Hematopoietic multipotent progenitor cell treated with erythropoietin and hydrocortisone succinate and interleukin-3 and kit ligand, for 8 days (in vitro differentiated cells): ENCODE data around the gene ERC2.

Source experiments
- DNase-seq: peaks from one replicate; pipeline ENCODE4 v3.0.0-alpha.2; 2015

The ERC2 gene

DNA sequence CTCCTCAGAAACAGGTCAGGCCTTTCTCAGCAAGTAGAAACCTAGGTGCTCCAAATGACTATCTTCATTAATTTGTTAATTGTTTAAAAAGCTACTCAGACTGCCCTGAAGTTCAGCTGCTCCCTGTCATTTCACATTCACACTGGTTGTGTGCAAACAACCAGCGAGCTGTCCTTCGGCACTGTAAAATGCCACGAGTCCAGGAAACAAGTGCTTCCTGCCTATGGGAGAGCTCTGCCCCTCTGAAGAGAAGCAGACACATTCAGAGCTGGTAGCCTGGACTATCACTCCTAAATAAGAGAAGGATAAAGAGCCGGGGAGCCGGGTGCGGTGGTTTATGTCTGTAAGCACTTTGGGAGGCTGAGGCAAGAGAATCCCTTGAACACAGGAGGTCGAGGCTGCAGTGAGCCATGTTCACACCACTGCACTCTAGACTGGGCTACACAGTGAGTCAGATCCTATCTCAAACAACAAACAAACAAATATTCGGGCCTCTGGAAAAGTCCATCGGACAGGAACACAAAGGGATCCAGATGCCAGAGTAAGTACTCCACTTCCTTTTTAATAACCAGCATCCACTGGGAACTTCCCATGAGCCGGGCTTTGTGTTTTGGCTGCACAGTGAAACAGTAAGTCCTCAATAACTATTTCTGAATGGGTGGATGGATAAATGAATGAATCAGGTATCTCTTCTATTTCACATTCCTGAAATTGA, 866.7 kb downstream of the ERC2 start:
- DNase-seq: no peak

DNA sequence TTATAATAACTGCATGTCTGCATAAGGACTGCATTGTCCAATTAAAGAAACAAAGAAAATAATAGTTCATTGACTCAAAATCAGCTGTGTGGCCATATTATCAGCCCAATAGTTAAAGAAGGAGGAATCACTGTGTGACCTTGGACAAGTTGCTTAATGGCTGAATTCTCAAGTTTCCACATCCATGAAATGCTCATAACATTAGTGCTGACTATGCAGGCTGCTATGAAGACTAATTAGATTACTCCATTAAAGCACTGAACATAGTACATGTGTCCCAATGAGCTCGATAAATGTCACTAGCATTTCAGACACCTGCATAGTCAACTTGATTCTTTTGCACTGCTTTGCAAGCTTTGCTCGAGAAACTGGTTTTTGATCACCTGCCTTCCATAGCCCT, 870.0 kb downstream of the ERC2 start:
- no peak for DNase-seq

DNA sequence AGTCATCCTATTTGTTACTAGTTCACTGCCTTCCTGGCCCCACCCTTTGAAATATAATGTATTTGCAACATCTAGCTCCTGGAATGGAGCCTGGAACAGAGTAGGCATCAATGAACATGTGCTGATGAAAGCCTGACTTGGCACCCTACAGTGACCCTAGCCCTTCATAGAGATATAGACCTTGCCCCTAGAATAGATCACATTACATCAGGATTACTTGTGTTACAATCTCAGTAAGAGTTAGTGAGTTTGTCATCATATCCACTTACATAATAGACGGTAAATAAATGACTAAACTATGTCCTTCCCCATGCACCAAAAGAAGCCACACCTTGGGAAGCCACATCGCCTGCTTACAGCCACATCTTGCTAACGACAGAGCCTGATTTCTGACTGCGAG, 870.6 kb downstream of the ERC2 start:
- no peak for DNase-seq

DNA sequence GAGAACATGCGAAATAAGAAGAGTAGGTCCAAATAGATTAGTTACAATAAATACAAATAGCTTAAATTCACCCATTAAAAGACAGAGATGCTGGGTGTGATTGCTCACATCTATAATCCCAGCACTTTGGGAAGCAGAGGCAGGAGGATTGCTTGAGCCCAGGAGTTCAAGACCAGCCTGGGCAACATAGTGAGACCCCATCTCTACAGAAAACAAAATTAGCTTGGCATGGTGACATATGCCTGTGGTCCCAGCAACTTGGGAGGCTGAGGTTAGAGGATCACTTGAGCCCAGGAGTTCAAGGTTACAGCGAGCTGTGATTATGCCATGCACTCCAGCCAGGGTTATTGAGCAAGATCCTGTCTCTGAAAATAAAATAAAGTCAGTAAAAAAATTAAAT, 872.1 kb downstream of the ERC2 start:
- DNase-seq: no peak

DNA sequence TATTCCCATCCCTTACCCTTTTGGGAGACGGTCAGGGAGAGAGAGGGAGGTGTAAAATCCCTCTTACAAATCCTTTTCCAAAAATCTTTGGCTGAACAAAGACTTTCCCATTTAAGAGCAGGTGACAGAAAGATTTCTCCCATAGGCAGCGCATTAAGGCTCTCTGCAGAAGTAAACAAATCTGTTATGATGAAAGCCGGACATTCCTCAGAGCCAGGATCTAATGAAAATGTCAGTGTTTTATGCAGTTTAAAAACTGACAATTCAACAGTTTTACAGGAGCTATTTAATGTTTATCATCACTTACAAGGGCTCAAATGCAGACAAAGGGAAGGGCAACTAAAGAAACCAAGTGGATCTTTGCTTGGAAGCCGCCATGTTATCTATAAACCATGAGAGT, 872.8 kb downstream of the ERC2 start:
- no peak for DNase-seq

DNA sequence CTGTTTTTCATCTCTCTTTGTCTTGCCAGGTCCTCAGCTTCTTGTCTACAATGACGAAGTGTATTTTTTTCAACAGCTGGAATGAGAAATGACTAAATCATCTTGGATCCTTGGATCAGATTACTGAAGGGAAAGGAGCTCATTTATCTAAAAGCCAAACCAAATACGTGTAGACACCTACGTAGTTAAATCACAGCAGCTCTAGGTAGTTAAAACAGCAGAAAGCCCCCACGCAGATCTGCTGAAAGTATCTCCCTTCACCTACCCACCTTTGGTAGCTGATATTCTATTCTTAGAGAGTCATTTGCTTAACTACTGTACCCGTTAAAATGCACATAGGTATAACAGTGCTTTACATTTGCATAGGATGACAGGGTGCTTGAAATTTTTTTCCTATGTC, 875.7 kb downstream of the ERC2 start:
- DNase-seq: no peak

DNA sequence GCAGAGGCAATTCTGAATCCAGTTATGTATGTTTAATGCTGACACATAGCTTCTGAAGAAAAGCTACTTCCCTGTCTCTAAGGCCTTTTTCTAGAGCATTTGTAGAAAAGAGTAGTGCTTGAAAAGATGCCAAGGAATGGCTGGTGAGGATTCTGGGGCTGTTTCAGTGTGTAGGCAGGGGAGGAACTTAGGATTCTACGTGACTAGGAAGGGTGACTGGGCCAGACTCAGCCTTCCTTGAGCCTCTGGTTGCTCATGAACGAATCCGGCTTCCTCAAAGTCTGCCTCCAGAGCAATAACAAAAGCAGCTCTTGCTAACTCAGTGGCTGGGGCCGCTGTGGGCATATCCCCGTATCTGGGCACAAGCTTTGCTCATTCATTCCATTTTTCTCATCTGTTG, 876.4 kb downstream of the ERC2 start:
- no peak for DNase-seq

DNA sequence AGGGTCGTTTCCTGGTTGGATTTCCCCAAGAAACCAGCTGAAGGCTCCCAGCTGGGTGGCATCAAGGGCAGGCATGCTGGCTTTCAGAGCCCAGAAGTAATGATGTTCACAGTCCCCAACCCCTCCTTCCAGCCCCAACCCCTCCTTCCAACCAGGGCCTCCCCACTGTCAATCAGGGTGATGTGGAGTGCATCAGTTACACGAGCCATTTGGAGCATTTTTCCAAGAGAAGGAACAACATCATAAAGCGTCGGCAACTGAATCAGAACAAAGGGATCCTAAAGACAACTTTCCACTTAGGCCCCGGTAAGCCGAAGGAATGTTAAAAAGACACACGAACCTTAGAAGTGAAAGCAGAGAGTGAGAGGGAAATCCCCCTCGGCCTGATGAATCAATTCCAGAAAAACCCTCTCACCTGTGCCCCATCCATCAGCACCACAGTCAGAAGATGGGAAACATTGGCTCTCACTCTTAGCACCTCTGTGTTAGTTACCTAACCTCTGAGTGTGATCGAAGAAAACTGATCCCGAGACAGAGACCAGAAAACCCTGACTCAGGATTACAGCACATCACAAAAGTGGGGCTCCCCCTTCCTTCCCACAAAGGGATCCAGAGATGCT, 880.0 kb downstream of the ERC2 start:
- no peak for DNase-seq

DNA sequence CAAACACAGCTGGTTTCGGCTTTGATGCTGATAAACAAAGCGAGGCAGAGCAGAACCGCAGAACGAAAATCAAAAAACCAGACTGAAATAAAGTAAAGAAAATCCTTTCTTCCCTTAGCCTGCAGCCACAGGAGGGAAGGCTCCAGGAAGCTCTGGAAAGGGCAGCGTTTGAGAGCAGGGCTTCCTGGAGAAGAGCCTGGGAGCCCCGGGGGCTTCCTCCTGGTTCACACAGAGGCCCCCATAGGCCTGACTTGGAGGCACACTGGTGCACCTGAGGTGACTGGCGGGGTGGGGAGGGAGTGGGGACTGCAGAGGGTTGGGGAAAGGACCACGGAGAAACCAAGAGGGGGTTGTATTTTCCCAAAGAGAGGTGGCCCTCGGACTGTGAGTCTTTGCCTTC, 882.4 kb downstream of the ERC2 start:
- DNase-seq: no peak

DNA sequence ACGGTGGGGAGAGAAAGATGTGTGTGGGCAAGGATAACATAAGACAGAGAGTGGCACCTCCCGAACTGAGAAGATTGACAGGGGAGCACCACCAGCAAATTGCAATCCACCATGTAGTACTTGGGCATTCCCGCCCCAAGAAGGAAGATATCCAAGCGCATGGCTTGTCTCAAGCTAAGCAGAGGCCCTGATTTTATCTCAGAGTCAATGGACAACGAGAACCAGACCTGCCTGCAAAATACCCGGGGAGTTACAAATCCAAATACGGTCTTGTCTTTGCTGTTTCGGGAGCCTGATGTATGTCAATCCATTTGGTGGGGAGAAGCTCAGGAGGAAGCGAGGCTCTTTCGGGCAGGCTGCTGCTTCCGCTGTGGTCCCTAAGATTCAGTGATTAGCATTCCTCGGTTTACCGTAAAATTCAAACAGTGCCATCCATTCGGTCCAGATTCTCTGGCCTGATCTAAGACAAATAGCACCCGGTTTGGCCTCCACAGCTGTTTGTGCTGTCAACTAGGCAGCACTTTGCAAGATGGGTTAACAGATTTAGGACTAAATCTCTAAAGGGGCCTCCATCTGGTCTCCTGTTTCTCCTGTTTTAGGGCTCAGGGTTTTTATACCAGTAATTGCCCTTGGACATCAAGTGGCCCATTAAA, 883.4 kb downstream of the ERC2 start:
- no peak for DNase-seq

DNA sequence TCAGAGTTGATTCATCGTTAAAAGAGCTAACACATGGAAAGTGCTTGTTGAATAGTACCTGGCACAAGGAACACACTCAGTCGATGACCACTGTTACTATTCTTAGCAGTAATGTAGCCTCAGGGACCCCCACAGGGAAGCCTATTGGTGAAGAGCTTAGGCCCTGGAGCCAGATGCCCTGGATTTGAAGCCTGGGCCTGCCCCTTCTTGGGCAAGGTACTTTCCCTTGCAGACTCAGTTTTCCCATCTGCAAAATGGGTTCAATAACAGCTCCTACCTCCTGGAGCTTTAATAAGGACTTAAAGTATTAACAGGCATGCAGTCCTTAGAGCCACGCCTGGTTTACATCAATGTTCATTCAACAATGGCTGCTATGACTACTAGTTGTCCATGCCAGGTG, 884.2 kb downstream of the ERC2 start:
- DNase-seq: no peak

DNA sequence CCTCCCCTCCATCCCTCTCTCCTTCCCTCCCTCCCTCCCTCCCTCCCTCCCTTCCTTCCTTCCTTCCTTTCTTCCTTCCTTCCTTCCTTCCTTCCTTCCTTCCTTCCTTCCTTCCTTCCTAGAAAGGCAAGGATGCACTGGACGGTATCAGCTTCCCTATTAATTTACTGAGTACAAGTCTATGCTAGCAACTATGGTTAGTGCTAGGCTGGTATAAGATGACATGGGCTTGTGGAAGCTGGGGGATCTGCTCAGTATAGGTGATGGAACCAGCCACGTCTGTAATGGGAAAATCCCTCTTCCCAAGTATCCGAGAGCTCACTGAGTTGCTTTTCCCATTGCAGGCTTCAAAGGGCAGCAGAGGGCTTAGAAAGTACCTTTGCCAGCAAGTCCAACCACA, 884.8 kb downstream of the ERC2 start:
- no peak for DNase-seq

DNA sequence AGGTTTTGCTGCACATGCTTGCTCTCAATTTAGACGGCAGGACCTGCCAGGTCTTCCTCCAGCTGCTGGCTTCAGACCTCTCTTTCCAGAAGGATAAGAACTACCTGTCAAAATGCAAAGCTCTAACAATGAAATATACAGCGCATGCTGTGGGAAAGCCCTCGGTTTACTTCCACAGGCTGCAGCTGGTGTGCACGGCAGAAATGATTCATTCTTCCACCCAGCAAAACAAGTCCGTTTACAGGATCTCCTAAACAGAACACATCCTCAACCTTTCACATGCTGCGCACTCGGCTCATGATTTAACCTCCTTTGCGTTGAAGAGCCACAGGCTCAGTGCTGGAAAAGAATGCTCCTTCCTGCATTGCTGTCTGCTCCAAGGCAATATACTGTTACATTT, 888.8 kb downstream of the ERC2 start:
- DNase-seq: no peak

DNA sequence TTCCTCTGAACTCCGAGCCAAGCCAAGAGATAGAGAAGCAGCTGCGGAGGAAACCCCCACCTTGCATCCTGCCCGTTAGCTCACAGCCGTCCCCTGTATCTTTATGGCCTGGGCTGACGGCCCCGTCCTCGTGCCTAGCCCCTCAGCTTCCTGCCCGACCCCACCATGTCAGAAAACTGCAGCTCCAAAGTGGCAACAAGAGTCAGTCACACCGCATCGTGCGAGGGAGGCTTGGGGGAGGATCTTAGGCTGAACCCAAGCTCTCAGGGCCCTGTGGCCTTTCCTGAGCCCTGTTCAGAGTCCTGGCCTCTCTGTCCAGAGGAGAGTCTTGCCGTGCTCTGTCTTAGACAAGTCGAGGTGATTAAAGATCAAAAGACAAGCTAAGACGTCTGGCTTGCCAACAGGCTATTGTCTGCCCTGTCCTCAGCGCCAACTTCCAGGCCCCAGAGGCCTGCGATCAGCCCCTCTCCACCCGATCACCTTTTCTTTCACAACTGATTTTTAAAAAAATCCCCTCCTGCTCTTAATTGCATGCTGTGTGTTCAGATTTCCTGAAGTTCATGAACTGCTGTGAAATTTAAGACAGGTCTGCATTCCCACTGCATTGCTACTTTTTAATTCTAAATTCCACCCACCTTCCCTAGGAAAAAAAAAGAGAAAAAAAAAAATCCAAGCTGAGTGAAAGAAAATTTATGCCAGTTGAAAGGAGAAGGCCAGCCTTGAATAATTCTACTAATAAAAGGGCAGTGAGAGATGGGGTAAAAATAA, 891.5 kb downstream of the ERC2 start:
- DNase-seq: no peak

DNA sequence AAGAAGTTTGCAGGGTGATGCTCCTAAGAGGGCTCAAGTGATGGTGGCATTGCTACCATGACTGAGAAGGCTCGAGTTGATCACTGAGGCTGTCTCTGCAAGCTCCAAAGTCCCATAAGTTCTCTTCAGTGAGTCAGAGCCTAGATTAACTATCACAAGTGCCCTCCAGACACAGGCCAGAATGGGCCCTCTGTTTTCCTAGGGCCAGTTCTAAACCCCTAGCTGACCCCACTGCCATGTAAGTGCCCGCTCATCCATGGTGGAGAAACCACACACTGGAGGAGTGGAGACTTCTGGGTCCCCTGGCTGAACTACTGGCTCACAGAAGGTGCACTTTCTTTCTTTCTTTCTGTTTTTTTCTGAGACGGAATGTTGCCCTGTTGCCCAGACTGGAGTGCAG, 893.6 kb downstream of the ERC2 start:
- no peak for DNase-seq

DNA sequence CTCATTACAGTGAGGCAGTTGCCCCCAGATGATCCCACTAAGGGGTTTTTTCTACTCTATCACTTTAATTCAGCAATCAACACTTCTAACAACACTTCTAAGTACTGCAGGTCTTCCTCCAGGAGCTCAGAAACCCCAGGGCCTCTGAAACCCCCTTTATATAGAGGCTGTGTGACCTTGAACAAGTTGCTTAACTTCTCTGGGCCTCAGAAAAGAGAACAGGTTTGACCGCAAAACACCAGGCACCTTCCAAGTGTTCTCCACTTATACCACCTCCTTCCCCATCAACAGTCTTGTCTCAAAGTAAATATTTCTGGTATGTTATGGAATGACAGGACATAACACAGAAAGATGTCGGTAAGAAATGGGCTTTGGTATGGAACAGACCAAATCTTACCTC, 895.5 kb downstream of the ERC2 start:
- no peak for DNase-seq

DNA sequence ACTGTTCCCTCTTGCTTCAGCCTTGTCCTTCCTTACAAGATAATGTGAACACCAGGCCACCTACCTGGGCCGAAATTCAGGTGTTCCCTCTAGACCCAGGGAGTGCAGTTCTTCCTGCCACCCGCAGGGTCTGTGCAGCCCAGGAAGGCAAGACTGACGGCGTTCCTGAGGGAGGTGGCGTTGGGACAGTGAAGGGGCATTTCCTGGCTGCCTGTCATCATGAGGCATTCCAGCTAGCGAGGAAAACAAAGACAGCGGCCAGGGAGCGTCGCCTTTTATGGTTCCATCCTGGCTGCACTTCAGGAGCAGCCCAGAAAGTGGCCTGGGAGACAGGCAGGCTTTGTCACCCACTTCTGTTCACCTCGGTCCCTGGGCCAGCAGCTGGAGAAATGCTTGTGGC, 896.4 kb downstream of the ERC2 start:
- DNase-seq: no peak

DNA sequence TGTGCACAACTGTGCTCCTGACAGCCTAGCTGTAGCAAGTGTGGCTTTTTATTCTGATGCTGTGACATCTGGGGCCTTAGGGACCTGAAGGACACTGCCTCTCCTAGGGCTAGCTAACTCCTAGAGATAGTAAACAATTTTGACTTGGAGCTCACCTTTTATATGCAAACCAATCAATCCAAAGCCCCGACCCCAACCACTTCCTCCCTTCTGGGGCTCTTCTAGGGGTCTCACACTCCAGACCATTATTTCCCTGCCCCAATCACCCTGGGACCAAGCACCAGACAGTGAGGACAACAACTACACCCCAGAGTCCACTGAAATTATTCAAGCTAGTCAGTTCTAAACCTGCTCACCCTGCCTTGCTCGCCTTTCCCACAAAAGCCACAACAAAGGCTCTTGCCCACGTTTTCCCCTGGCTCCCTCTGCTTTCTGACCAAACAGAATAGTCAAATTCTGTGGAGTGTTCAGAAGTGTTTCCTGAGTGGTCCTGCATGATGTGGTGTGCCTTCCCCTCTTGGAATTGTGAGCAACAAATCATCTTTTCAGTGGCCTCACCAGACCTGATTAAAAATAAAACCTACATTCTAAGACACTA, 897.0 kb downstream of the ERC2 start:
- DNase-seq: no peak

DNA sequence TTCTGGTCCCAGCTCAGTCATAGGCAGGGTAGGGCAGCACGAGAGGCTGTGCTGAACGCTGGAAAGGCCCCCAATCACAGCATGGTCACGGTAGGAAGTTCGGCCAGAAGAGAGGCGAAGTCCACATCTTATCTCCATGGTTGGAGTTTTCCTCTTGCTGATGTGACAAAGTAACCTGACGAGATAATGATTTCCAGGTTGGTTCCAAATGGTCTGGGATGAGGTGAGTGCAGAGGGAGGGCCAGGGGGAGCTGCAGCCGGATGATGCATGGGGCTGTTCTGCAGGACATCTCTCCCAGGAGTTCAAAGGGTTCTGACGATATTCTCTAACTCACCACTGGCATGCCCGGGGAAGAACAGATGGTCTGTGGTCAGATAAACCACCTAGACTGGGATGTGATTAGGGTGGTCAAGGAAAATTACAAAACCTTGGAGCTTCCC, 898.0 kb downstream of the ERC2 start:
- DNase-seq: no peak

DNA sequence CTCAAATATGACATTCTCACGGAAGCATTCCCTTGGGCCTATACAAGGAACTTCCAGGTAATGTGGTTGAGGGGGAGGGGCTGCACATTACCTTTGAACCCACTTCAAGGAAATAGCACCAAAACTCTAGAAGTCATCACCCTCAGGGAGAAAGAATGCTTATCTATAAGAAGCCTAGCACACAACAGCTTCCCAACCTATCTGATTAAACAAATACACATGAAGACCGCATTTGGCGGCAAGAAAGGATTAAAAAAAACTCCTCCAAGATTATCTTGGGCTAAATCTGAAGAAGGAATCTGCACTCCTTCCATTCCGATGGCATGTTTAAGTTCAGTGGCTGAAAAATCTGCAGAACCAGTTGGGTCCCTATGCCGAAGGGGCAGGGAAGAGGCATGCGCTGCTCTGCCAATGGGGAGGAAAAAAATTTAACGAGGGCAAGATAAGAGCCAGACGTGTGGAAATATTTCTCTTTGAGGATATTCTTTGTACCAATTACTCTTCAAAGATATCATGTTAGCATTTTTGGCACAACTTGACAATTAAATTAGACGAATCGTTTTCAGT, 899.2 kb downstream of the ERC2 start:
- no peak for DNase-seq

DNA sequence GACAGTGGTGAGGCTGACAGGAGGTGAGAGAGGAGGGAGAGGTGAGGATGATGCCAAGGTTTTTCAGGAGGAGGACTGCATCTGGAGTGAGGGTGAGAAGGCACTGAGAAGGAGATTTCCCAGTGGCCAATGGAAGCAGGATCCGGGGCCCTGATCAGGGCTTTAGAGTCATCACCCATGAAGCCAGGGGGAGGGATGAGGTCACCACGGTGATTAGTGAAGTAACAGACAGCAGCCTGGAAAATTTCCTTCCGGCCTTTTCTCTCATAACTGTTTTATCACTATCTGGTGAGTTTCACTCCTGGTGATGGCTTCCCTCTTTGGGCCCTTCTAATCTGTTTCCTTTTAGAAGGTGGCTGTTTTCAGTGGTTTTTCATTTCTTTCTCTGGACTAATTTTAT, 900.7 kb downstream of the ERC2 start:
- DNase-seq: no peak

DNA sequence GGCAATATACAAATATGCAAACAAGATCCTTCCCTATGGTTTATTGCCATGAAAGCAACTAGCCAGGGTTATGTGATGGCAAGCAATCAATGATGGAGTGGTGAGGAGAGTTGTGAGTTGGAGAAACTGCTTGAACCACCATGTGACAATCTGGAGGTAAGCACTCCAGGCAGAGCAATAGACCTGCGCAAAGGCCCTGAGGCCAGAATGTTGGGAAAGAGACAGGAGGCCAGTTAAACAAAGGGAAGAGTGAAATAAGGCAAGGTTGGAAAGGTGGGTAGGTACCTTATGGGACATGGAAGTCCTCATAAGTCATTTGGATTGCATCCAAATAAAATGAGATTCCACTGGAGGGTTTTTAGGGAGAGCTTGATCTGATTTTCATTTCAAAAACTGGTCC, 901.1 kb downstream of the ERC2 start:
- DNase-seq: no peak

DNA sequence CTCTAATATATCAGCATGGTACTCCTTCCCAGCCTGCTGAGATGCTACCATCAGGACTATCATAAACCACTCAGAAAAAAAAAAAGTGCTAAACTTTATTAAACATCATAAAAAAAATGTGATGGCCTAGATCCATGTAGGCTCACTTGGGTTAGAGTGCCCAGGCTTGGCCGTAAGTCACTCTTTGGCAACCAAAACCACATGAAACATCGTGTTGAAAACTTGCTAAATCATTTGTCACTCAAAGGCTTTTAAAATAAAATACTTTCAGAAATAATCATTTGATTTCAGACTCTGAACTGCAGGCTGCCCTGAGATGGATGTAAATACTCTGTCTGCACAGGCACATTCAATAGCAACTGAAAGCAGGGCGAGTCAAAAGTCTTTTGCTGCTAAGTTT, 902.7 kb downstream of the ERC2 start:
- no peak for DNase-seq
